ENCODE results near the gene C9orf43.
A peak's percentile ranks its signal among the peaks of the same experiment; 100 is the strongest.
"Not testable (repeated sequence)": the region's sequence is repeated elsewhere in the genome, so short reads cannot be mapped to it uniquely, and the experiment has no call there.

C9orf43 gene

GRCh38 chr9:113410207-113410864 lies at the start of gene C9orf43, which contains the start of gene POLE3:
Gene C9orf43, plus strand, starts transcription at chr9:113410747. Its CDS starts 2,747 bp downstream, at chr9:113413494.
Gene POLE3, minus strand, starts transcription at chr9:113410675. Its CDS starts 382 bp downstream, at chr9:113410293.
- peak; percentile 84 to 93 (median 88) for DNase-seq (ENCODE audit: low read depth in 4 of 4, low spot score in 1 of 4)

- DNase-seq (ENCODE audit: low read depth in 4 of 4, low spot score in 1 of 4): peak in 1 of 4 experiments; percentile 18
Measured at GRCh38 chr9:113361304-113362018, 49.1 kb upstream of the C9orf43 start.

- DNase-seq (ENCODE audit: low read depth in 4 of 4, low spot score in 1 of 4): no peak
Measured at GRCh38 chr9:113363336-113363735, 47.2 kb upstream of the C9orf43 start.

GRCh38 chr9:113364951-113365350 lies 45.6 kb upstream of the C9orf43 start:
- DNase-seq (ENCODE audit: low read depth in 4 of 4, low spot score in 1 of 4): no peak

- not testable (repeated sequence) for DNase-seq (ENCODE audit: low read depth in 4 of 4, low spot score in 1 of 4)
Measured at GRCh38 chr9:113365652-113366051, 44.9 kb upstream of the C9orf43 start.

- DNase-seq (ENCODE audit: low read depth in 4 of 4, low spot score in 1 of 4): no peak
Measured at GRCh38 chr9:113368348-113368981, 42.1 kb upstream of the C9orf43 start.

GRCh38 chr9:113368982-113369854 lies 41.3 kb upstream of the C9orf43 start:
- no peak for DNase-seq (ENCODE audit: low read depth in 4 of 4, low spot score in 1 of 4)

- no peak for DNase-seq (ENCODE audit: low read depth in 4 of 4, low spot score in 1 of 4)
Measured at GRCh38 chr9:113369855-113370140, 40.7 kb upstream of the C9orf43 start.

GRCh38 chr9:113370806-113371325 lies 39.7 kb upstream of the C9orf43 start:
- no peak for DNase-seq (ENCODE audit: low read depth in 4 of 4, low spot score in 1 of 4)

- no peak for DNase-seq (ENCODE audit: low read depth in 4 of 4, low spot score in 1 of 4)
Measured at GRCh38 chr9:113372059-113372458, 38.5 kb upstream of the C9orf43 start.

GRCh38 chr9:113373256-113373655 lies 37.3 kb upstream of the C9orf43 start:
- DNase-seq (ENCODE audit: low read depth in 4 of 4, low spot score in 1 of 4): no peak

- no peak for DNase-seq (ENCODE audit: low read depth in 4 of 4, low spot score in 1 of 4)
Measured at GRCh38 chr9:113373676-113374392, 36.7 kb upstream of the C9orf43 start.

- no peak for DNase-seq (ENCODE audit: low read depth in 4 of 4, low spot score in 1 of 4)
Measured at GRCh38 chr9:113375057-113376023, 35.2 kb upstream of the C9orf43 start.

- peak; percentile 41 to 73 (median 70) for DNase-seq (ENCODE audit: low read depth in 4 of 4, low spot score in 1 of 4)
Measured at GRCh38 chr9:113376634-113377567, 33.6 kb upstream of the C9orf43 start, which contains the start of gene HDHD3. Gene HDHD3, minus strand, starts transcription at chr9:113376986. Its CDS starts 2,632 bp downstream, at chr9:113374354.

- not testable (repeated sequence) for DNase-seq (ENCODE audit: low read depth in 4 of 4, low spot score in 1 of 4)
Measured at GRCh38 chr9:113379094-113379828, 31.3 kb upstream of the C9orf43 start.

GRCh38 chr9:113379829-113380210 lies 30.7 kb upstream of the C9orf43 start:
- not testable (repeated sequence) for DNase-seq (ENCODE audit: low read depth in 4 of 4, low spot score in 1 of 4)

- DNase-seq (ENCODE audit: low read depth in 4 of 4, low spot score in 1 of 4): no peak
Measured at GRCh38 chr9:113380869-113381378, 29.6 kb upstream of the C9orf43 start.
